GM18867 (cell line): Measurements from ENCODE around the gene CHRNA9.

Experiments
- ATAC-seq: cut with Tn5 transposase; IDR thresholded peaks from one replicate; pipeline ENCODE4 v1.9.1; 2021; ENCODE audit warnings: mild to moderate bottlenecking, moderate library complexity; ENCODE audit not compliant: unreplicated experiment

Gene CHRNA9

DNA sequence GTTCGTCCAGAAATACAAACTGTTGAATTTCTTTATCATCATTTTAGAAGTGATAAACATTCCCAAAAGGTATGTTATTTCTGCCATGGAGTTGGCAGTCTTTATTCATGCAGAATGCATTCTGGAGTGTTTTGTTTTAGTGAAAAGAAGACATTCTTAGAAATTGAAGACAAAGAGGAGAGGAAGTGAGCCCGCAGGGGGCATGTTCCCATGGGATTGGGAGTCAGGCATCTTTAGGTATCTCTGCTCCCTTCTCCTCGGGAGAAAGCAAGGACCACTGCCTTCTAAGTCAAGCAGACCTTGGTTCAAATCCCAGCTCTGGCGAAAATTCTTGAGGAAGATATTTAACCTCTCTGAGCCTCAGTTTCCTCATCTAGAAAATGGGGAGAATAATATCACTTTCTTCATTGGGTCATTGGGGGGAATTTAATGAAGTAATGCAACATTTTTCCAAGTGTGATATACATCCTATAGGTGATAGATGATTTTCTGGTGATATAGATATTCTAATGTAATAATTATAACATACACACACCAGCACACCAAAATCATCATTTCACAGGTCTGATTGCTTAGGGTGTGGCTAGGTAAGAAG lies 26.5 kb upstream of the CHRNA9 start:
- no peak for ATAC-seq

DNA sequence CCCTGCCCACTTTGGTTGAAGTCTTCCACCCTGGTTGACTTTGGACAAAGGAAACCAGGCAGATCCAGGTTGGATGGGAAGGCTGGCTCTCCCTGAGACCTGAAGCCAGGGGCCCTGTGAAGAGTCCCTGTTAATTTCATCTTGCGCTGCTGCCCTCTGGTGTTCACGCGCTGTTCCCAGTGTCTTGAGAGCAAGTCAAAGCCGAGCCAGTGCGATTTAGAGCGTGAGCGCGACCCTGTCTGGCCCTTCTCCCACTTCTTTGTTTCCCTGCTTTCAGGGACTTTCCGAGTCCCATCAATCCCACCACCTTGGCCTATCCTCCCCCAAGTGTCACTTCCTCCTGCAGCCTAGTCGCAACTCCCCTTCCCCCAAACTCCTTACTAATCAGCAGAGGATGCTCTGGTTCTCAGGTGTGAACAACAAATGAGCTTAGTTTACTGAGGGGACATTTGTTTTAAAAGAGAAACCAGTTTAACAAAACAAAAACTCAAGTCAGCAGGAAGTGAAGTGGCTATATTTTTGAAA lies 25.8 kb upstream of the CHRNA9 start:
- ATAC-seq = peak; percentile 32

DNA sequence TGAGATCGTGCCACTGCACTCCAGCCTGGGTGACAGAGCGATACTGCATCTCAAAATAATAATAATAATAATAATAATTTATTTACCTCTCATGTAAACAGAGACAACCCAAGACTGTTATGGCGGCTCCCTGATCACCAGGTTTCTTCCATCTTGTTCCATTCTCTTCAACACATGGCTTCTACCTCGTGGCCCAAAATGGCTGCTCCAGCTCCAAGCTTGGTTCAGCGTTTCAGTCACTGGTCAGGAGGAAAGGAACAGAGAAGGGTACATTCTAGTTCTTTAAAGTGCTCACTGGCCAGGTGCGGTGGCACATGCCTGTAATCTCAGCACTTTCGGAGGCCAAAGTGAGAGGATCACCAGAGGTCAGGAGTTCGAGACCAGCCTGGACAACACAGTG lies 24.9 kb upstream of the CHRNA9 start:
- ATAC-seq = no peak

GRCh38 chr4:40311811-40312346 lies 23.3 kb upstream of the CHRNA9 start:
- ATAC-seq = no peak

- no peak for ATAC-seq
Observed at GRCh38 chr4:40314951-40315350, 20.2 kb upstream of the CHRNA9 start.

DNA sequence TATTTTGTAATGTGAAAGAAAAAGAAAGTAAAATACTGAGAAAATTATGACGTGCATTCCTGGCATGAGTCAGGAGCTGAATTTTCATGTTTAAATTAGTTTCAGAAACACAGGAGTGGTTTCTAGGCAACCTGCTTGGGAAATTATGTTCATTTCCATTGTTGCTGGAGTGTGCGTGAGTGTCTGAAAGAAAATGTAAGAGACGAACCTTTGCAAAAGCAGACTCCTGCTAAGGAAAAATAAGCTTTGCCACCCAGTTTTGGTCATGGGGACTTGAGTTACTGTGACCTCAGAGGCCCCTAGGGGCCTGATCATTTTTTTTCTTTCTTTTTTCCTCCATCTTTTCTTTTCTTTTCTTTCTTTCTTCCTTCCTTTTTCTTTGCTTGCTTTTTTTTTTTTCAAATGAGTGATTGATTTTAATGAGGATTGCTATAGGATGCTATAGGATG lies 18.8 kb upstream of the CHRNA9 start:
- ATAC-seq = no peak

DNA sequence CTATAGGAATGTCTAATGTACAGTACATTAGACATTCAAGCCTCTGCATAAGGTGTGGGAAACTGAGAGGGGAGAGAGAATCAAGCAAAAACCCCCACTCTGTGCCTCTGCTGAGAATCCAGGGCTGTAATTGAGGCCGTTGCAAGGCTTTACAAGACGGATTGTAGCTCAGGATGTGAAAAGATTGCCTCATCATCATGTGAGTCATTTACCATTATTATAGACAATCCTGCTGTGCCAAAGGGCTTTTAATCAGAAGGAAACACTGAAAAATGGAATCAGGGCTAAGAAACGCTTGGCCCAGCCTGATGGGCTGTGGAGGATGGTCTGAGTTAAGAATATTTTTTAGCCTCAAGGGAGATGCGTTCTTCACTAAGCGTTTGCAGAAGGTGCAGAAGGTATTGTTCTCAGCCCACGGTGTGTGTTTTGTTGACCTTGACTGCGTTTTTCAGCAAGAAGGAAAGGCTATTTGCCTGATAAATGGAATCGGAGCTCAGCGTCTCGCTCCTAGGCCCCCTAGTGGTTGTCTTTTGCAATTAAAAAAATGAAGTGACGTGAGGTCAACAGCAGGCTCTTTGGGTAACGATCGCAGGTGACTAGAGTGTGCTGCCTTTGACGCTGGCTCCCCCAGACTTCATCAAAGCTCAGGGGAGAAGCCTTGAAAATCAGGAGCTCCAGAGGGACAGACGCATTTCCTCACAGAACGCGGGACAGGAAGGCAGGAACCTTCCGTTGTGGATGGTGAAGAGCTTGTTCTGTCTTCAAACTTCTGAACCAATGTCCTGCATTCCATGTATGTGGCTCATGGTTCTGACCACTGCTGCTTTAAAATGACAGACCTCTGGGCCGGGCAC lies 18.1 kb upstream of the CHRNA9 start:
- ATAC-seq = peak; percentile 61

- ATAC-seq = no peak
Observed at GRCh38 chr4:40317916-40318658, 17.0 kb upstream of the CHRNA9 start.

DNA sequence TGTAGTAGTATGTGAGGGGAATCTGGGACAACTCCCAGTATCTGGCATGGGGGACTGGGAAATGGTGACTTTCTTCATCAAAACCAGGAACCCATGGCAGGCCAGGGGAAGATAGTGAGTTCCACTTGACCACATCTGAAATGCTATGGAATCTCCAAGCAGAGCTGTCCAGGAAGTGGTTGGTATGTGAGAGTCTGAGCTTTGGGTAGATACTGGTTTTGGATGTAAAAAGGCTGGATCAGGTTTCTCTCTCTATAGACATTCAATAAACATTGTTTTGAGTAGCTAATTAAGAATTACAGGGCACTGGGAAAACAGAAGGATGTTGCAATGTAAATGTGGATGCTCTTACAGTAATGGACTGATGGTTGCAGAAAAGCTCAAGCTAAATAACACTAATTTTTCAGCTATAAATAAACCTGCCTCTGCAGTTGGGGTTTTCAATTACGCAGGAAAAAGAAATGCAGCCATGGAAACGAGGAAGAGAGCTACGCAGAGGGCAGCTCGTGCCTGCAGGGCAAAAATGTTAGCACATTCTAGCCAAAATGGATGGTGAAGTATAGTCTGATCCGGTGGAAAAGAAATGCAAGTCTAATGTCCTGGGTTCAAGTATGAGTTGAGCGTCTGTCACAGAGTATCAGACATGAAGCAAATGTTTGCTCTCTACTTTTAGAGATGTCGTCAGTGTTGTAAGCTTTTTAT lies 13.4 kb upstream of the CHRNA9 start:
- no peak for ATAC-seq

DNA sequence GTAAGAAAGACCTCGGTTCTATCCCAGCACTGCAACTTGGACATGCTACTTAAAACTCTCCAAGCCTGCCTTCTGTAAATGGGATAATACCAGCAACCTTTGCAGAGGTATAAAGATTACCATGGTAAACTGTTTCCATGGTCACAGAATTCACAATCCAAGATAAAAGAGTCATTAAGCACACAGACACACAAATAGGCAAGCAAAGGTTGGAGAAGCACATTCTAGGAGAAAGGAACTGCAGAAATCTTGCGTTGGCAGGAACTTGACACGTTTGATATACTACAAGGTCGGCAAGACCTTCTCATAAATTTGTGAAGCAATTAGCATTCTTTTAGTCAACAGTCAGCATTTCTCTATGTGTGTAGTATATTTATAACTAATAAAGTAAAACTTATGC lies 12.3 kb upstream of the CHRNA9 start:
- ATAC-seq = no peak

- ATAC-seq = no peak
Observed at GRCh38 chr4:40323866-40324265, 11.3 kb upstream of the CHRNA9 start.

GRCh38 chr4:40325406-40326019 lies 9.6 kb upstream of the CHRNA9 start:
- peak; percentile 94 for ATAC-seq

GRCh38 chr4:40327340-40327739 lies 7.8 kb upstream of the CHRNA9 start:
- ATAC-seq = no peak

- ATAC-seq = no peak
Observed at GRCh38 chr4:40328383-40328782, 6.8 kb upstream of the CHRNA9 start.

- no peak for ATAC-seq
Observed at GRCh38 chr4:40329805-40330204, 5.3 kb upstream of the CHRNA9 start.

DNA sequence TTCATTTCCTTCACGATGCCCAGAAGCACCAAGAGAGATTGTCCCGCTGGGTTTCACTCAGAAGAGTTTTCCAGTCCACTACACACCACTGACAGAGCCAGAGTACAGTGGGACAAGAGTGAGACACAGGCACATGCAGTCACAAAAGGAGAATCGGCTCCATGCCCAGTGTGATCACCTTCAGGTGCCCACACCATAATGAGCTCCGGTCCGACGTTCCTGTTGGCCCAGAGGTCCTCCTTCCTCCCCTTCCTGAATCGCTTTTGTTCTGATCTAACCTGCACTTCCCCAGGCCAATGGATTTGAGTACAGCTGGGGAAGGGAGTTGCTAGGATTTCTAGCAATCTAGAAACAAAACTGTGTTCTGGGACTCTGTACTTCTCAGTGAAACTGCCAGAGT lies 4.6 kb upstream of the CHRNA9 start:
- no peak for ATAC-seq

GRCh38 chr4:40331101-40331745 lies 3.9 kb upstream of the CHRNA9 start:
- ATAC-seq = no peak

- ATAC-seq = no peak
Observed at GRCh38 chr4:40331961-40332360, 3.2 kb upstream of the CHRNA9 start.

DNA sequence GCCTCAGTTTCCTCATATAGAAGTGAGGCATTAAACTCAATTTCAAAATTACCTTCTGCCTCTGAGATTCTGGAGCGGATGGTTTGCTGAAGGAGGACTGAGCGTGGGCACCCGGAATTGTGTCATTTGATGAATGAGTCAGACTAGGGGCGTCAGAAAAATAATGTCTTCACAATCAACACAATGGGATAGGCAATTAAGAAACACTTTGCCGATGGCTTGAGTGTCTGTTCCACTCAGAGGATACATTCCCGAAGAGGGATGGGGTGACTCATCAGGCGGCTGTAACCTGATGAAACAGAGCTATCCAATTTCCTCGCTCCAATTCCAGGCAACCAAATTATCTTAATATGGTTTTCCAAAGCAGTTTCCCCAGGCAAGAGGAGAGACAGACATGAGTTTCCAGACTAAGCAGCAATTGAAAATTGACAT lies 1.2 kb upstream of the CHRNA9 start:
- no peak for ATAC-seq

- no peak for ATAC-seq
Observed at GRCh38 chr4:40335525-40335894, 377 bp downstream of the CHRNA9 start.
